Sigmoid colon (tissue), 4 donors: ENCODE measurements around the gene NSMF.

Experiments used
- CTCF ChIP-seq, 4 experiments: fragments of 450-650 bp in 3 of 4; fragments of 200-600 bp in 1 of 4; IDR thresholded peaks; one replicate each; pipeline ENCODE4 v1.5.1; 2016 to 2019; ENCODE audit warnings: antibody characterized with exemption in 4 of 4, mild to moderate bottlenecking in 3 of 4, moderate library complexity in 2 of 4
- POLR2A ChIP-seq, 2 donors: fragments of 450-650 bp; IDR thresholded peaks; one replicate each; pipeline ENCODE4 v1.6.1; 2016; ENCODE audit warnings: antibody characterized with exemption in 2 of 2, mild to moderate bottlenecking in 2 of 2, moderate library complexity in 2 of 2
- POLR2AphosphoS5 ChIP-seq, 4 donors: sonication (generic); formaldehyde crosslinking; IDR thresholded peaks; one replicate each; pipeline ENCODE4 v1.6.1; 2017; ENCODE audit warnings: antibody characterized with exemption in 4 of 4

DNA sequence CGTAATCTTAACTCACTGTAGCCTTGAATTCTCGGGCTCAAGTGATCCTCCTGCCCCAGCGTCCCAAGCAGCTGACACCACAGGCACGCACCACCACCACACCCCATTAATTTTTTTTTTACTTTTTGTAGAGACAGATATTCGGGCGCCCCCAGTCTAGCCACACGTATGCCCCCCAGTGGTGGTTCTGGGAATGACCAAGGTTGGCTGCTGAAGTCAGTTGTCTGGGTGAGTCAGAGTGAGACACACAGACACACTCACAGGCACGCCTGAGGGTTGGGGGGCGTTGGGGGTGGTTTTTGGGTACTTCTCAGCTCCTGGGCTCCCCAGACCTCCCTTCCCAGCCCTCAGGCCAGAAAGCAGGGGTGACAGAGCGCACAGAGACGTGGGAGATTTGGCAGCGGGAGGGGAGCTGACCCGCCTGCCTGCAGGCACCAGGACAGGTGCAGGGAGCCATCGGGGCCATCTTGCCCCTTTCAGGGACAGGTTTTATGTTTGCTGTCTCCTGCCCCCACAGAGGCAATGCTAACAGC, 13.8 kb downstream of the NSMF start:
- TF ChIP-seq POLR2AphosphoS5 (IDR thresholded peaks at IDR 0.05) (no peak), CTCF (IDR thresholded peaks at IDR 0.05) (peak; percentile 69 to 85 (median 80)), POLR2A (IDR thresholded peaks at IDR 0.05) (no peak)
